Gastrocnemius medialis (tissue), 4 donors: ENCODE results near the gene SP2. TPM values are rescaled to one million over a fixed set of nuclear protein-coding genes. Genes with fewer than 3 reads are reported as not detected.

Experiments used
- ATAC-seq, 2 donors: fragments of 150-250 bp; one replicate each; pipeline ENCODE4 v1.9.1; 2016
- DNase-seq, 2 donors: peaks; one replicate each; pipeline ENCODE4 v3.0.0-alpha.2; 2019
- H3K27ac ChIP-seq, 4 donors: fragments of 200-600 bp; sonication (generic); 1 replicate in 1 of 4; 2 replicates in 3 of 4; pipeline ENCODE4 v1.5.1; 2016 to 2018; ENCODE audit warnings: mild to moderate bottlenecking in 2 of 4, moderate library complexity in 1 of 4
- H3K27me3 ChIP-seq, 3 donors: fragments of 200-600 bp; sonication (generic) in 2 of 3; 1 replicate in 1 of 3; 2 replicates in 2 of 3; pipeline versions ENCODE4 v1.5.1 to v1.6.0; 2016 to 2019; ENCODE audit warnings: mild to moderate bottlenecking in 1 of 3, moderate library complexity in 1 of 3
- H3K36me3 ChIP-seq, 2 donors: fragments of 200-600 bp; sonication (generic) in 1 of 2; one replicate each; pipeline ENCODE4 v1.5.1; 2017 to 2018
- H3K4me1 ChIP-seq, 2 donors: fragments of 200-600 bp; sonication (generic) in 1 of 2; one replicate each; pipeline ENCODE4 v1.5.1; 2016 to 2017; ENCODE audit warnings: mild to moderate bottlenecking in 2 of 2
- H3K4me3 ChIP-seq, 4 donors: fragments of 200-600 bp; sonication (generic) in 3 of 4; 1 replicate in 1 of 4; 2 replicates in 3 of 4; pipeline ENCODE4 v1.5.1; 2016 to 2019; ENCODE audit warnings: mild to moderate bottlenecking in 2 of 4
- H3K9me3 ChIP-seq, 3 donors: fragments of 200-600 bp; sonication (generic) in 2 of 3; 1 replicate in 1 of 3; 2 replicates in 2 of 3; pipeline ENCODE4 v1.5.1; 2016 to 2019
- CTCF ChIP-seq, 5 experiments: fragments of 450-650 bp in 3 of 5; fragments of 200-600 bp in 2 of 5; sonication (generic) in 2 of 5; IDR thresholded peaks in 4 of 5; conservative IDR thresholded peaks in 1 of 5; 1 replicate in 4 of 5; 2 replicates in 1 of 5; pipeline ENCODE4 v1.5.1; 2016 to 2019; ENCODE audit warnings: antibody characterized with exemption in 5 of 5, mild to moderate bottlenecking in 3 of 5, moderate library complexity in 3 of 5
- POLR2A ChIP-seq, 2 donors: fragments of 450-650 bp; IDR thresholded peaks; one replicate each; pipeline ENCODE4 v1.6.1; 2017; ENCODE audit warnings: antibody characterized with exemption in 2 of 2, mild to moderate bottlenecking in 2 of 2, moderate library complexity in 2 of 2
- in situ Hi-C, 4 donors: fragments of 200-750 bp; cut with MboI; loops; one replicate each; pipeline versions ENCODE4 v1.15.0 to v1.8.0; 2017; ENCODE audit warnings: low sequenced_read_pairs in 4 of 4
- intact Hi-C: fragments of 100-400 bp; cut with DNase I; formaldehyde crosslinking; loops from one replicate; pipeline ENCODE4 v1.15.1; 2023; ENCODE audit warnings: low total_unique reads
- total RNA-seq, 4 donors: library from RNA; depleted of rRNA; stranded (reverse); fragments of >200 nt; gene quantifications; one replicate each; pipeline versions ENCODE4 v1.1.0 to v1.2.3, GENCODE V29; 2016

SP2 gene
- total RNA-seq, 4 donors from 2014 or later = 5.5 to 28.6 (median 7.0) TPM

GRCh38 chr17:47915776-47916398 is 19.9 kb downstream of the SP2 start:
- in situ Hi-C loops = no loop called here
- Histone ChIP-seq H3K27ac (peak overlapping the region; percentile 41 to 71 (median 62)), H3K36me3 (peaks cover 0 to 12% of the 10 kb centered on the region in 2 donors), H3K9me3 (no peaks in the 10 kb centered on the region), H3K4me1 (peaks cover 11 to 15% of the 10 kb centered on the region in 2 donors), H3K27me3 (no peaks in the 10 kb centered on the region), H3K4me3 (no peak overlapping the region)
- intact Hi-C loops = no loop called here
- no peak for TF ChIP-seq CTCF (IDR thresholded peaks at IDR 0.05 in 4 of 5, conservative IDR thresholded peaks at IDR 0.05 in 1 of 5)
- no peak for TF ChIP-seq POLR2A (IDR thresholded peaks at IDR 0.05)
- no peak for DNase-seq
- ATAC-seq = no peak

GRCh38 chr17:47916489-47917208 is 20.6 kb downstream of the SP2 start:
- ATAC-seq (no peak), DNase-seq (no peak)
- H3K4me1 ChIP-seq = peaks cover 8 to 15% of the 10 kb centered on the region in 2 donors
- H3K4me3 ChIP-seq = no peak overlapping the region
- H3K27me3 ChIP-seq = no peaks in the 10 kb centered on the region
- TF ChIP-seq CTCF (IDR thresholded peaks at IDR 0.05 in 4 of 5, conservative IDR thresholded peaks at IDR 0.05 in 1 of 5) = no peak
- intact Hi-C loops (no loop called here), in situ Hi-C loops (no loop called here)
- peaks cover 0 to 15% of the 10 kb centered on the region in 2 donors for H3K36me3 ChIP-seq
- H3K27ac ChIP-seq = peak overlapping the region in 1 of 4 donors; percentile 65
- no peaks in the 10 kb centered on the region for H3K9me3 ChIP-seq

- in situ Hi-C loops (no loop called here), intact Hi-C loops (no loop called here)
These were observed 21.5 kb downstream of the SP2 start for GRCh38 chr17:47917581-47917980.

GRCh38 chr17:47918006-47918405 is 22.0 kb downstream of the SP2 start:
- intact Hi-C loops (no loop called here), in situ Hi-C loops (no loop called here)
- no peak overlapping the region for H3K27ac ChIP-seq
- ATAC-seq (no peak), DNase-seq (no peak)
- H3K4me1 ChIP-seq = peaks cover 8 to 15% of the 10 kb centered on the region in 2 donors
- no peaks in the 10 kb centered on the region for H3K27me3 ChIP-seq
- no peak overlapping the region for H3K4me3 ChIP-seq
- TF ChIP-seq POLR2A (IDR thresholded peaks at IDR 0.05) = no peak
- TF ChIP-seq CTCF (IDR thresholded peaks at IDR 0.05 in 4 of 5, conservative IDR thresholded peaks at IDR 0.05 in 1 of 5) = no peak
- no peaks in the 10 kb centered on the region for H3K9me3 ChIP-seq
- peaks cover 0 to 24% of the 10 kb centered on the region in 2 donors for H3K36me3 ChIP-seq

More at GRCh38 chr17:47917581-47917980, 21.5 kb downstream of the SP2 start:
- Histone ChIP-seq H3K9me3 (no peaks in the 10 kb centered on the region), H3K36me3 (peaks cover 0 to 20% of the 10 kb centered on the region in 2 donors), H3K27ac (no peak overlapping the region), H3K4me1 (peaks cover 8 to 15% of the 10 kb centered on the region in 2 donors), H3K4me3 (no peak overlapping the region), H3K27me3 (no peaks in the 10 kb centered on the region)
- no peak for DNase-seq
- TF ChIP-seq CTCF (IDR thresholded peaks at IDR 0.05 in 4 of 5, conservative IDR thresholded peaks at IDR 0.05 in 1 of 5) (no peak), POLR2A (IDR thresholded peaks at IDR 0.05) (no peak)
- ATAC-seq = no peak
